ENCODE data around the gene ASMTL. TPM values are rescaled to one million over a fixed set of nuclear protein-coding genes. Genes with fewer than 3 reads are reported as not detected.

Gene ASMTL
- total RNA-seq, 4 donors from 2014 or later, result 29.7 to 35.1 (median 32.5) TPM

DNA sequence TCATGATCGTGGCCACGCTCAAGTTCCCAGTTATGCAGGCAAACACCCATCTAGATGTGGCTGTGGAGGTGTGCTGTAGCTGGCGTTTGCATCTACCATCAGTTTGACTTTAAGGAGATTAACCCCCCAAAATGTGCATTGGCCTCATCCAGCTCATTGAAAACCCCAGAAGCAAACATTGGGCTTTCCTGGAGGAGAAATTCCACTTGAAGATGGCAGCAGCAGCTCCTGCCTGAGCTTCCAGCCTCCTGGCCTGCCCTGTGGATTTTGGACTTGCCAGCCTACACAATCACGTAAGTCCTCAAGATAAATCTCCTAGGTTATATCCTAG is 30.6 kb downstream of the ASMTL start:
- Histone ChIP-seq H3K4me3 (no peak overlapping the region), H3K9me3 (peaks cover 0 to 28% (median 0%) of the 10 kb centered on the region in 3 donors), H3K27ac (no peak overlapping the region), H3K4me1 (no peaks in the 10 kb centered on the region), H3K36me3 (peaks cover 0 to 87% of the 10 kb centered on the region in 2 donors), H3K27me3 (no peaks in the 10 kb centered on the region)
- 96 to 100% methylated on average over 3 of the region's 4 CpGs for WGBS, 2 donors (ENCODE audit: low coverage in 1 of 2)
- TF ChIP-seq POLR2A (IDR thresholded peaks at IDR 0.05), result no peak
- no peak for TF ChIP-seq EP300 (IDR thresholded peaks at IDR 0.05)
- no peak for TF ChIP-seq POLR2AphosphoS5 (IDR thresholded peaks at IDR 0.05)
- TF ChIP-seq CTCF (IDR thresholded peaks at IDR 0.05), result no peak
- no peak for ATAC-seq

GRCh38 chrX:1421433-1422134 is 31.1 kb downstream of the ASMTL start:
- Histone ChIP-seq H3K27me3 (no peaks in the 10 kb centered on the region), H3K4me3 (no peak overlapping the region), H3K36me3 (peaks cover 0 to 89% of the 10 kb centered on the region in 2 donors), H3K9me3 (peaks cover 0 to 28% (median 0%) of the 10 kb centered on the region in 3 donors), H3K27ac (no peak overlapping the region), H3K4me1 (no peaks in the 10 kb centered on the region)
- ATAC-seq, result no peak
- TF ChIP-seq POLR2AphosphoS5 (IDR thresholded peaks at IDR 0.05), result no peak
- TF ChIP-seq POLR2A (IDR thresholded peaks at IDR 0.05), result no peak
- no peak for TF ChIP-seq EP300 (IDR thresholded peaks at IDR 0.05)
- no peak for TF ChIP-seq CTCF (IDR thresholded peaks at IDR 0.05)
- WGBS, 2 donors (ENCODE audit: low coverage in 1 of 2), result 96 to 97% methylated on average over 10 to 18 of the region's 19 CpGs

DNA sequence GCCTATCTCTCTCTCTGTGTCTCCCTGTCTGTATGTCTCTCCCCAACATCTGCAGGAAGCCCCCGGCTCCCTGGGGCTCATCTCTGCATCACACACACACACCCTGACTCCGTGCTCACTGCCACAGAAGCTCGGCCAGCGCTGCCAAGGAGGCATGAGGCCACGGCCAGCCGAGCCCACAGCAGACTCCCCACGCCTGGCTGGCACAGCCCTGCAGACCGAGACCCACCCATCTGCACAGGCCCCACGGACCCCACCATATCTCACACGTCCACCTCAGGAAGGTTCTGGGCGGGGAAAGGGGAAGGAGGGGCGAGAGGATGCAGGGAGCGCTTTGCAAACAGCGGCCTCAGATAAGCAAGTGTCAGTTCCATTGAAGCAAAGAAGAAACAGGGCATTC is 32.3 kb downstream of the ASMTL start:
- Histone ChIP-seq H3K9me3 (peaks cover 0 to 28% (median 0%) of the 10 kb centered on the region in 3 donors), H3K36me3 (peaks cover 0 to 86% of the 10 kb centered on the region in 2 donors), H3K4me3 (no peak overlapping the region), H3K27ac (no peak overlapping the region), H3K27me3 (no peaks in the 10 kb centered on the region), H3K4me1 (no peaks in the 10 kb centered on the region)
- TF ChIP-seq CTCF (IDR thresholded peaks at IDR 0.05) (no peak), EP300 (IDR thresholded peaks at IDR 0.05) (no peak), POLR2AphosphoS5 (IDR thresholded peaks at IDR 0.05) (no peak), POLR2A (IDR thresholded peaks at IDR 0.05) (no peak)
- no peak for ATAC-seq
- 60 to 71% methylated on average over 1 of the region's 14 CpGs for WGBS, 2 donors (ENCODE audit: low coverage in 1 of 2)

- ATAC-seq, result no peak
- H3K27me3 ChIP-seq, result no peaks in the 10 kb centered on the region
- TF ChIP-seq EP300 (IDR thresholded peaks at IDR 0.05) (no peak), POLR2A (IDR thresholded peaks at IDR 0.05) (no peak), POLR2AphosphoS5 (IDR thresholded peaks at IDR 0.05) (no peak), CTCF (IDR thresholded peaks at IDR 0.05) (no peak)
- no peaks in the 10 kb centered on the region for H3K4me1 ChIP-seq
- no peak overlapping the region for H3K27ac ChIP-seq
- H3K4me3 ChIP-seq, result no peak overlapping the region
- peaks cover 0 to 28% (median 0%) of the 10 kb centered on the region in 3 donors for H3K9me3 ChIP-seq
- WGBS, 2 donors (ENCODE audit: low coverage in 1 of 2), result 79 to 92% methylated on average over 7 to 16 of the region's 19 CpGs
- H3K36me3 ChIP-seq, result peaks cover 0 to 81% of the 10 kb centered on the region in 2 donors
These were observed 33.0 kb downstream of the ASMTL start for GRCh38 chrX:1419545-1420355.

Measured in gastroesophageal sphincter (tissue), 4 donors.